ENCODE results near the gene EYA2. TPM values are rescaled to one million over a fixed set of nuclear protein-coding genes. Genes with fewer than 3 reads are reported as not detected.

EYA2 gene
- total RNA-seq, 1 donor from 2014 or later = not detected

DNA sequence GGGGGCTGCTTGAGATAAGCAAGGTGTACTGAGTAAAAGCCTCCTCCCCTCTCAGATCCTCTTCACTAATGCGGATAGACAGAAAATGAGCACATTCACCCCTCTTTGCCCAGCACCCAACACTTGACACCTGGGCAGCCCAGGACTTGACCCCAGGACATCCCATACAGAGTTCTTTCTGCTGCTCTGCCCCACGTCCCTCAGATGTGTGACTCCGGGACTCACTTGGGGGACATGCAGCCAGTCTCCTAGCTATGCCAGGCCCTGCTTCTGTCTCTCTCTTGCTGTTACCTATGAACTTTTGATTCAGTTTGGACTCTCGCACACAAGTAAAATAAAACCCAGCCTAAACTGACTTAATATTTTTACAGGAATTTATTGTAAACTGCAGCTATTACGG lies 159.9 kb downstream of the EYA2 start:
- Mint-ChIP-seq H3K27me3 (ENCODE audit: low read depth) (no peaks in the 10 kb centered on the region), H3K36me3 (ENCODE audit: low read depth) (no peaks in the 10 kb centered on the region), H3K4me1 (ENCODE audit: low read depth) (no peaks in the 10 kb centered on the region), H3K4me3 (ENCODE audit: low read depth) (no peak overlapping the region), H3K9me3 (no peaks in the 10 kb centered on the region), H3K27ac (no peak overlapping the region)
- intact Hi-C loops (cut with micrococcal nuclease) = no loop called here
- no peak for DNase-seq (ENCODE audit: low spot score)

DNA sequence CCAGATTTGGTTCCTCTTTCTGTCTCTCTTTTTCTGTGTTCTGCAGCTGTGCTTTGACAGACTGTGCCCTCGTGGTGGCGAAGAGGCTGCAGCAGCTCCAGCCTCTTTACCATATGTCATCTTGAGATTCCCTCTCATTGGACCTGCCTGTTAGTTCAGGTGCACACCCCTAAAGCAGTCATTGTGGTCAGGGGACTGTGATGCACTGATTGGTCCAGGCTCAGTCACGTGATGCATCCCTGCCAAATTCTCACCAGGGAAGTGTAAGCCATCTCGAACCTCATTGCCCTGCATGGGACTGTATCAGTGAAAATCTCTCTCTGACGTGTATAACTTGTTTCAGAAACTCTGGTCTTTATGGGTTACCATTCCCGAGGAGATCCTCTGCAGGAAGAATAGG lies 160.3 kb downstream of the EYA2 start:
- no peaks in the 10 kb centered on the region for H3K9me3 Mint-ChIP-seq
- no peaks in the 10 kb centered on the region for H3K4me1 Mint-ChIP-seq (ENCODE audit: low read depth)
- no peaks in the 10 kb centered on the region for H3K36me3 Mint-ChIP-seq (ENCODE audit: low read depth)
- H3K4me3 Mint-ChIP-seq (ENCODE audit: low read depth) = no peak overlapping the region
- no peak for DNase-seq (ENCODE audit: low spot score)
- H3K27me3 Mint-ChIP-seq (ENCODE audit: low read depth) = no peaks in the 10 kb centered on the region
- no peak overlapping the region for H3K27ac Mint-ChIP-seq
- intact Hi-C loops (cut with micrococcal nuclease) = no loop called here

DNA sequence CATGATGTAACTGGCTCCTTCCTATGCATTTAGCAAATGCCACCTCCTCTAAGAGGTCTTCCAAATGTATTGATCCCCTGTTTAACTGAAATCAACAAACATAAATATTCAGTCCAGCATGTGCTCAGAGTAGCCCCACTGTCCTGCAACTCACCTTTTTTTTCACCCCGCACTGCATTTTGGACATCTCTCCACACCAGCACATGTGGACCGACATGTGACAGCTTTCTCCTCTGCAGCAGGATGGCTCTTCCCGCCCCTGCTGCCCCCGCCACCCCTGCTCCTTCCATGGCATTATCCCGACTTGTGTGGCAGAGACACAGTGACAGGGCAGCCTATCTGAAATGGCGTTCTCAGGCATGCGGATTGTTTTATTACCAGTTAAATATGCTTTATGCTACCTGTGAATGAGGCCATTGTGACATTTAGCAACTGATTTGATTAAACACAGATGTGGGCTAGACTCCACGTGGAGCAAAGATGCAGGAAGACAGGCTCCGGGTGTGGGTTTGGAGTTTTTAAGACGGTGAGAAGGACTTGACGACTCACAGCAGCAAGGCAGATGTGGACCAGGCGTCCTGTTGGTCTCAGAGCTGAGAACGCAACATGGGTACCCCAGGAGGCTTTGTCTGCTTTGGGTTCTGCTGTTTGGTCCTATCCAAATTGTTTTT lies 161.2 kb downstream of the EYA2 start:
- Mint-ChIP-seq H3K27me3 (ENCODE audit: low read depth) (no peaks in the 10 kb centered on the region), H3K27ac (no peak overlapping the region), H3K36me3 (ENCODE audit: low read depth) (no peaks in the 10 kb centered on the region), H3K4me1 (ENCODE audit: low read depth) (no peaks in the 10 kb centered on the region), H3K9me3 (no peaks in the 10 kb centered on the region), H3K4me3 (ENCODE audit: low read depth) (no peak overlapping the region)
- no peak for DNase-seq (ENCODE audit: low spot score)
- intact Hi-C loops (cut with micrococcal nuclease) = no loop called here

DNA sequence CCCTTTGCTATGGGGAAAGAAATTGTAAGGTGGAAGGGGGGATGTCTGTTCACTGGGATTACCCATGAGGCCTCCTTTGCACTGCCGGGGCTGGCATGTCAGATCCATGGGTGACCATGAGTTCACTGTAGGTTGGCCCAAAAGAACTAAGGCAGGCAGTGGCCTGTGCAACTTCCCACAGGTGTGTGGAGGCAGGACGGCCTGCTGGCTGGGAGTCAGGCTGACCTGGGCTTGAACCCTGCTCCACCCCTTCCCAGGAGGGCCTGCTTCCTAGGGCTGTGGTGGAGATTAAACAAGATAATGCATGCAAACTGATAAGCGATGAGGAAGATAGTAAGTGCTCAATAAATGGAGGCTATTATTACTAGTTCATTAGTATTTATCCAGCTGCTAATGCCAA lies 163.0 kb downstream of the EYA2 start:
- no peaks in the 10 kb centered on the region for H3K4me1 Mint-ChIP-seq (ENCODE audit: low read depth)

DNA sequence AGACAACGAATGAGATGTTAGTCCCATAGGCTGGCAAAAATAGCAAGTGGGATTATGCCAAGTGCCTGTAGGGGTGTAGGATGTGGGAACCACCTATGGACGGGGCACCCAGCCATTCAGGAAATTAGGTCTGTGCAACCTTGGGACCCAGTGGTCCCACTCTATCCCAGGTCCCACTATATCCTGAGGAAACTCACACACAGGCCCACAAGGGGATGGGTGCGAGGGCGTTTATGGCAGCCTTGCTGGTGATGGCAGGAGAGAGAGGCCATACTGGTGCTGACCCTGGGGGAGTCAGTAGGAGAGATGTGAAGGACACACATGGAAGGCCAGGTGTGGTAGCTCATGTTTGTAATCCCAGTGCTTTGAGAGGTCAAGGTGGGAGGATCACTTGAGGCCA lies 163.6 kb downstream of the EYA2 start:
- H3K36me3 Mint-ChIP-seq (ENCODE audit: low read depth) = no peaks in the 10 kb centered on the region
- no peak overlapping the region for H3K27ac Mint-ChIP-seq
- H3K9me3 Mint-ChIP-seq = no peaks in the 10 kb centered on the region
- intact Hi-C loops (cut with micrococcal nuclease) = no loop called here
- DNase-seq (ENCODE audit: low spot score) = no peak
- H3K4me3 Mint-ChIP-seq (ENCODE audit: low read depth) = no peak overlapping the region
- no peaks in the 10 kb centered on the region for H3K4me1 Mint-ChIP-seq (ENCODE audit: low read depth)
- no peaks in the 10 kb centered on the region for H3K27me3 Mint-ChIP-seq (ENCODE audit: low read depth)

More for the DNA sequence above, 163.0 kb downstream of the EYA2 start:
- intact Hi-C loops (cut with micrococcal nuclease) = no loop called here
- DNase-seq (ENCODE audit: low spot score) = no peak
- no peaks in the 10 kb centered on the region for H3K36me3 Mint-ChIP-seq (ENCODE audit: low read depth)
- no peak overlapping the region for H3K4me3 Mint-ChIP-seq (ENCODE audit: low read depth)
- no peaks in the 10 kb centered on the region for H3K9me3 Mint-ChIP-seq
- no peaks in the 10 kb centered on the region for H3K27me3 Mint-ChIP-seq (ENCODE audit: low read depth)
- H3K27ac Mint-ChIP-seq = no peak overlapping the region

DNA sequence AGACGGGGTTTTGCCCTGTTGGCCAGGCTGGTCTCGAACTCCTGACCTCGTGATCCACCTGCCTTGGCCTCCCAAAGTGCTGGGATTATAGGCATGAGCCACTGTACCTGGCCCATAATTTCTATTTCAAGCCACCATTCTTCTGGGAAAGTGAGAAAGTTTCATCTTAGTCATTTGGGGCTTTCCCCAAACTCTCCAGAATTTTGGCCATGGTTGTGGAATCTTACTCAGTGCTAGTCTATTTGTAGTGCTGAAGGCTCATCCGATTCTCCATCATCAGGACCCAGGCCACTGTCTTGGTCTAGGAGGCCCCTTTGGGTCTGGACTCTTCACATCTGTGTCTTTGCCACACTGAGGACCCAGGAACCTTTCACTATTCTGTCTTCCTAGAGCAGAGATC lies 164.9 kb downstream of the EYA2 start:
- no peak overlapping the region for H3K27ac Mint-ChIP-seq

DNA sequence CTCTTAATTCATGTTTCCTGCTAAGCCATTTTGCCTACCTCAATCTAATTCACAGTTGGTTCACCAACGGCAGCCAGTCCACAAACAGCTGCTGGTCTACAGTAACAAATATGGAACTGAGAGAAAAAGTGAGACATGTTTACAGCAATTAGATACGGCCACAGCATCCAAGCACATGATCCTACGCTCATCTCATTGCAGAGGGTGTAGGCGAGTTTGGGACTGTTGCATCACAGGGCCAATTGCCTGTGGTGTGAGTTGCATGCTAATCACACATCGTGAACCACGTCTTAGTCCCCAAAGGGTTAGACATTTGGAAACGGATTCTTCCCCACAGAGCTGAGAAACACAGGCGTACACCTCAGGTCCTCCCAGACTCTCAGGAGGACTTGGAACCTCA lies 166.9 kb downstream of the EYA2 start:
- no peak for DNase-seq (ENCODE audit: low spot score)
- Mint-ChIP-seq H3K27me3 (ENCODE audit: low read depth) (peaks cover 1% of the 10 kb centered on the region), H3K4me1 (ENCODE audit: low read depth) (no peaks in the 10 kb centered on the region), H3K4me3 (ENCODE audit: low read depth) (no peak overlapping the region), H3K9me3 (peaks cover 1% of the 10 kb centered on the region), H3K36me3 (ENCODE audit: low read depth) (no peaks in the 10 kb centered on the region), H3K27ac (no peak overlapping the region)
- intact Hi-C loops (cut with micrococcal nuclease) = no loop called here

More for the DNA sequence above, 164.9 kb downstream of the EYA2 start:
- H3K9me3 Mint-ChIP-seq = no peaks in the 10 kb centered on the region
- H3K4me1 Mint-ChIP-seq (ENCODE audit: low read depth) = no peaks in the 10 kb centered on the region
- no peak overlapping the region for H3K4me3 Mint-ChIP-seq (ENCODE audit: low read depth)
- DNase-seq (ENCODE audit: low spot score) = no peak
- peaks cover under 1% of the 10 kb centered on the region for H3K27me3 Mint-ChIP-seq (ENCODE audit: low read depth)
- intact Hi-C loops (cut with micrococcal nuclease) = no loop called here
- H3K36me3 Mint-ChIP-seq (ENCODE audit: low read depth) = no peaks in the 10 kb centered on the region

DNA sequence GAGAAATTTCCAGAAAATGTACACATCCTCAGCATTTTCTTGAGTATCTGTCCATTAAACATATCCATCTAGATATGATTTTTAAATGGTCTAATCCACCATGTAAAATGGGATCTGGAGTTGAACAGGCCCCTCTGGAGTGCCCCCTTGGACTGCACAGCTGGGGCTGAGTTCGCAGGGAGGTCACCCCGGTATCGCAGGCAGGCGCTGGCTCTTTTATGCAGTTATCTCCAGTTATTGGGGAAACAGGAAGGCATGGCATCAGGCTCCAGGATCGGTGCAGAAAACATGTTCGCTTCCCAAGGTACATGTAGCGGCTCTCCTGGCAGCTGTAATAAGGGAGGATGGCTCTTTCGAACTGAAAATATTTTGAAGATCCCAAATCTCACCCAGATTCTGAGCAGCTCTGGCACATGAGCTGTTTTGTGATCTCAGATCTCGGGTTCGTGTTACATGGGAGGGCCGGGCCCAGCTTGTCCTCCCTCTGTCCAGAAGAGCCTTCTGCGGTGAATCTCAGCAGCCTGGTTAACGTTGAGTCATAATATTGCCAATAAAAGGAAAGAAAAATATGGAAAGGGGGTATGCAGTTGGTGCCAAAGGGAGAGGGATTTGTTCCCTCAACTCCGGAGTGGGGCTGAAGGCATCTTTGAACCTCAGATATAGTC lies 167.7 kb downstream of the EYA2 start:
- no peaks in the 10 kb centered on the region for H3K4me1 Mint-ChIP-seq (ENCODE audit: low read depth)
- H3K27ac Mint-ChIP-seq = no peak overlapping the region
- H3K27me3 Mint-ChIP-seq (ENCODE audit: low read depth) = peaks cover 1% of the 10 kb centered on the region
- DNase-seq (ENCODE audit: low spot score) = no peak
- H3K36me3 Mint-ChIP-seq (ENCODE audit: low read depth) = no peaks in the 10 kb centered on the region
- peaks cover 7% of the 10 kb centered on the region for H3K9me3 Mint-ChIP-seq
- no peak overlapping the region for H3K4me3 Mint-ChIP-seq (ENCODE audit: low read depth)
- intact Hi-C loops (cut with micrococcal nuclease) = no loop called here

DNA sequence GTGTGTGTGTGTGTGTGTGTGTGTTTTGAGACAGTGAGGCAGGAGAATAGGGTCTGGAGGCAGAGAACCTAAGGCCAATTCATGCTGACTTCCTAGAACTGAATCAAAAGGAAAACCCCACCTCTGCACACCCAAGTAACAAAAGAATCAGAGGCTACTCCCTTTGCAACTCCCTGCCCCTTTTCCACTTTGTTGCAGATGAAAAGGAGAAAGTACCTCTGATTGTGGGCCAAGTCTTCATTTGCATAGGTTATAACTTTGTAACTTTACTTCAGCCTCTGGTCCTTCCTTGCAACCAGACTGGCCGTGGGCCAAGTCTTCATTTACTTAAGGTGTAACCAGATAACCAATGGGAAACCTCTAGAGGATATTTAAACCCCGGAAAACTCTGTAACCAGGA lies 168.8 kb downstream of the EYA2 start:
- Mint-ChIP-seq H3K27me3 (ENCODE audit: low read depth) (peaks cover 1% of the 10 kb centered on the region), H3K4me1 (ENCODE audit: low read depth) (no peaks in the 10 kb centered on the region), H3K9me3 (peaks cover 16% of the 10 kb centered on the region), H3K4me3 (ENCODE audit: low read depth) (no peak overlapping the region), H3K27ac (no peak overlapping the region), H3K36me3 (ENCODE audit: low read depth) (no peaks in the 10 kb centered on the region)
- intact Hi-C loops (cut with micrococcal nuclease) = no loop called here
- DNase-seq (ENCODE audit: low spot score) = no peak

DNA sequence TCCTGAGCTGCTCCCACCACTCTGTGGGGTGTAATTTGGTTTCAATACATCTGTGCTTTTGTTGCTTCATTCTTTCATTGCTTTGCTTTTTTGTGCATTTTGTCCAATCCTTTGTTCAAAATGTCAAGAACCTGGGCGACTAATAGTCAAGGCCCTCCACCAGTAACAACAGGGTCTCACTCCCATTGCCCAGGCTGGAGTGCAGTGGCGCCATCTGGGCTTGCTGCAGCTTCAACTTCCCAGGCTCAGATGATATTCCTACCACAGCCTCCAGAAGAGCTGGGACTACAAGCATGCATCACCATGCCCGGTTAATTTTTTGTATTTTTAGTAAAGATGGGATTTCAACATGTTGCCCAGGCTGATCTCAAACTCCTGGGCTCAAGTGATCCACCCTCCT lies 169.2 kb downstream of the EYA2 start:
- H3K27me3 Mint-ChIP-seq (ENCODE audit: low read depth) = peaks cover 1% of the 10 kb centered on the region
- no peaks in the 10 kb centered on the region for H3K36me3 Mint-ChIP-seq (ENCODE audit: low read depth)
- no peak overlapping the region for H3K4me3 Mint-ChIP-seq (ENCODE audit: low read depth)
- DNase-seq (ENCODE audit: low spot score) = no peak
- H3K9me3 Mint-ChIP-seq = peaks cover 20% of the 10 kb centered on the region
- intact Hi-C loops (cut with micrococcal nuclease) = no loop called here
- no peak overlapping the region for H3K27ac Mint-ChIP-seq
- no peaks in the 10 kb centered on the region for H3K4me1 Mint-ChIP-seq (ENCODE audit: low read depth)

DNA sequence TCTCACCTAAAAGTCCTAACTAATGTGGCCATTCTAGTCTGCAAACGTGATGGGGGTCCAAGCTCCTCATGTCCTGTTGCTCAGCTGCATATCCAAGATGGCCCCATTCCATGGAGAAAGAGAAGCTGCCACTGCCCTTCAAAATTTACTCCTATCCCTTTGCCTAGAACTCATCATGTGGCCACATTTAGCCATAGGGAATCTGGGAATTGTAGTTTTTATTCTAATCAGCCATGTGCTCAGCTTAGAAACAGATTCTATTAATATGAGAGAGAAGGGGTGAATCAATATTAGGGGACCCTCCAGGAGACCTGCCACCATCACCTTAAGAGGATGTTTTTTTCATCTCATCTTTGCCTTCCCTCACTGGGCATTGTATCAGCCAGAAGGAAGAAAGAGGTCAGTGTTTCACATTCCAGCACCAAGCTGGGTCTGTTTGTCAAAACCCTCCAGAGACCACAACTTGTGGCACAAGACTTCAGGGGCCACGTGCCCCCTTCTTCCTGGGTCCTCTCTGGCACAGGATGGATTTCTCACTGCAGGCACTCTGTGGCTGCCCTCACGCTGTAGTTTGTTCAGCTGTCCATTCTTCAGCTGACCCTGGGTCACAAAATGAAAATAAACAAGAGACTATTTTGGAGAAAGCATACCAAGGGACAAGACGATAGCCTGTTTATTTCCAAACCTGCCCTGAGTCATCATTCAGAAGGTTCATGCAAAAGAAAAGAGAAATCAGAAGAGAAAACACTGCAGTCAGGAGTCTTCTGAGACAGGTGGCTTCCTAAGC lies 172.0 kb downstream of the EYA2 start:
- Mint-ChIP-seq H3K27me3 (ENCODE audit: low read depth) (peaks cover 1% of the 10 kb centered on the region), H3K4me1 (ENCODE audit: low read depth) (no peaks in the 10 kb centered on the region), H3K9me3 (peaks cover 23% of the 10 kb centered on the region), H3K36me3 (ENCODE audit: low read depth) (no peaks in the 10 kb centered on the region), H3K4me3 (ENCODE audit: low read depth) (no peak overlapping the region), H3K27ac (no peak overlapping the region)
- intact Hi-C loops (cut with micrococcal nuclease) = no loop called here
- no peak for DNase-seq (ENCODE audit: low spot score)

DNA sequence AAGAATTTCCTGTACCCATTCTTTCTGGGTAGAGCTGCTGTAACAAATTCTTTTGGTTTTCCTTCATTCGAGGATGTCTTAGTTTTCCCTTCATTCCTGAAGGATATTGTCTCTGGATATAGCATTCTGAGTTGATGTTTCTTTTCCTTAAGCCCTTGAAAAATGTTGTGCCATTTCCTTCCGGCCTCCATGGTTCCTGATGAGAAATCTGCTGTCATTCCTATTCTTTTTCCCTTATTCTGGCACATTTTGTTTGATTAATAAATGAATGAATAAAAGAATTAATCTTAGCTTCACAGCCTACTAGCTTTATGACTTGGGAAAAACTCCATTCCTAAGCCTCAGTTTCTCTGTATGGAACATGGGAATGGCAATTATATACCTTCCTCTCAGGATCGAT lies 173.1 kb downstream of the EYA2 start:
- Mint-ChIP-seq H3K27me3 (ENCODE audit: low read depth) (peaks cover 1% of the 10 kb centered on the region), H3K27ac (no peak overlapping the region), H3K9me3 (peaks cover 23% of the 10 kb centered on the region), H3K4me1 (ENCODE audit: low read depth) (no peaks in the 10 kb centered on the region), H3K4me3 (ENCODE audit: low read depth) (no peak overlapping the region), H3K36me3 (ENCODE audit: low read depth) (no peaks in the 10 kb centered on the region)
- intact Hi-C loops (cut with micrococcal nuclease) = no loop called here
- no peak for DNase-seq (ENCODE audit: low spot score)

DNA sequence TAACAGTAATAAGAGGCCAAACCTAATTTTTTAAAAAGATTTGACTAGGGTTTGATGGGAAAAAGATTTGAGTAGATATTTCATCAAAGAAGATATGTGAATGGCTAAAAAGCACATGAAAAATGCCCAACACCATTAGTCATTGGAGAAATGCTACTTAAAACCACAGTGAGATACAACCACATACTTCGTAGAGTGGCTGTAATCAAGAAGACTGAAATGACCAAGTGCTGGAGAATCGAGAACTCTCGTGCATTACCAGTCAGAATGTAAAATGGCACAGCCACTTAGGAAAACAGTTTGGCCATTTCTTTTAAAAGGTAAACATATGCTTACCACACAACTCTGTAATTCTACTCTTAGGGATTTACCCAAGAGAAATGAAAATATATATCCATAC lies 175.5 kb downstream of the EYA2 start:
- H3K9me3 Mint-ChIP-seq = peaks cover 23% of the 10 kb centered on the region
- no peak for DNase-seq (ENCODE audit: low spot score)
- no peak overlapping the region for H3K27ac Mint-ChIP-seq
- intact Hi-C loops (cut with micrococcal nuclease) = no loop called here
- no peaks in the 10 kb centered on the region for H3K4me1 Mint-ChIP-seq (ENCODE audit: low read depth)
- no peaks in the 10 kb centered on the region for H3K36me3 Mint-ChIP-seq (ENCODE audit: low read depth)
- no peaks in the 10 kb centered on the region for H3K27me3 Mint-ChIP-seq (ENCODE audit: low read depth)
- H3K4me3 Mint-ChIP-seq (ENCODE audit: low read depth) = no peak overlapping the region
